GM19193 (cell line): ENCODE results near the gene MDFIC2.

Source experiments
- POLR2A ChIP-seq: IDR thresholded peaks from 4 replicates; pipeline ENCODE4 v1.6.1; 2011; ENCODE audit not compliant: insufficient read depth, insufficient read length; ENCODE audit errors: extremely low read depth

Gene MDFIC2

DNA sequence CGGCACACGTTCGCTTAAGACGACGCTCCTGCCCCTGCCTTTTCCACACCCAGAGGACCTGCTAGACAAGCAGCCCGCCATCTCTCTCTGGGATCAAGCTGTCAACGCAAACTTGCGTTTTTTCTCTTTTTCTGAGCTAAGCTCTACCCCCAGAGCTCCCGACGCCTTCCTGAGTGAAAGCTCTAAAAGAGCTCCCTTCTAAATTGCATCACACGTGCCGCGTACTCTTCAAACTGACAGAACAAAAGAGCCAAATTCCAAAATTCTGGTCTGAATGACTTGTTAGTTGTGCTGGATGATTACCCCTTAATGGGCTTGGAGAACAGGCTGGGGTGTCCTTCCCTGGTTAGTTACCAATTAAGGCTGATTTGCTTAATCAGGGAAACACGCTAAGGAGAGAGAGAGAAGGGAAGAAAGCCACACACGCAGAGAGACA lies 81.2 kb downstream of the MDFIC2 start:
- no peak for TF ChIP-seq POLR2A

DNA sequence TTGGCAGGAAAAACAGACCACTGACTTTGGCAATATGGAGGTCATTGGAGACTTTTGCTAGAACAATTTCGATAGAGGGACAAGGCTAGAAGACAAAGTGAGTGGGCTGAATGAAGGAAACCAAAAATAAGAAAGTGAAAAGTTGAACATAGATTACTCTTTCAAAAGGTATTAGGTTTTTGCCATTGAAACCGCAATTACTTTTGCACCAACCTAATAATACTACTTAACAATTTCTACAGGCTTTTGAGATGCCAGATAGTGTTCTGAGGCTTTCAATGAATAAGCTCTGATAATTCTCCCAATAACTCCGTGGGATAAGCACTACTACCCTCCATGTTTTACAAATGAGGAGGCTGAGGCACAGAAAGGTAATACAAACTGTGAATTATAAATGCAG lies 85.0 kb downstream of the MDFIC2 start:
- no peak for TF ChIP-seq POLR2A

DNA sequence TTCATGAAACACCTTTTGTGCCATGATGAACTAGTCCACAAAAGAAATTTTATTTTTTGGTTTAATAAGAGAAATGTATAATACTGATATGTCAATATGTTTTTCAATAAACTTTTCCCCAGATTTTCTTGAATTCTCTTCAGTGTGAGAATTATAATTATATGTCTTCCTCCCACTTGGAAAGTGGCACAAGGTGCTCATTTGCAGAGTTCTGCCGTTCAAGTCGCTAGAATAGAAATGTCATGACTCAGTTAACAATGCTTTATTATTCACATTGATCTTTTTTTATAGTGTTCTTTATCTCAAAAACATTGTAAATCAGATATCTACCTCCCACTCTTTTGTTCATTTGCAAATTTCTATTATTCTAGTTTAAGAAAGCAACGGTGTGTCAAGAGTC lies 87.3 kb downstream of the MDFIC2 start:
- TF ChIP-seq POLR2A: no peak

DNA sequence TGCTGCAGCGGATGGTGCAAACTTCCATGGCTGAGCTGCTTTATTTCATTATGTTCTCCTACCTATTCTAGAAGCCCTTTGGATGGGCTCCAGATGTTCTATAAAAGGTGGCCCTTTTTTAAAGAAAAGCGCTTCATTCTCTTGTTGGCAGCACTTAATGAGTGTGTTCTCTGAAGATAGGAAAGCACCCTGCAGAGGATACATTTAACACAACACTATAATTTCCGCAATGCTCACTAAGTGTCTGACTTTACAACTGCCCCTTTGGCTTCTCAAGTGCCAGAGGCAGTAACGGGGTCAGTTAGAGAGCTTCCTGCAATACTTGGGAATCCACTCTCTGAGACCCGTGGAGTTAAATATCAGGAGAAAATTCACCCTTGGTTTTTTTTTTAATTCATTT lies 88.1 kb downstream of the MDFIC2 start:
- no peak for TF ChIP-seq POLR2A

DNA sequence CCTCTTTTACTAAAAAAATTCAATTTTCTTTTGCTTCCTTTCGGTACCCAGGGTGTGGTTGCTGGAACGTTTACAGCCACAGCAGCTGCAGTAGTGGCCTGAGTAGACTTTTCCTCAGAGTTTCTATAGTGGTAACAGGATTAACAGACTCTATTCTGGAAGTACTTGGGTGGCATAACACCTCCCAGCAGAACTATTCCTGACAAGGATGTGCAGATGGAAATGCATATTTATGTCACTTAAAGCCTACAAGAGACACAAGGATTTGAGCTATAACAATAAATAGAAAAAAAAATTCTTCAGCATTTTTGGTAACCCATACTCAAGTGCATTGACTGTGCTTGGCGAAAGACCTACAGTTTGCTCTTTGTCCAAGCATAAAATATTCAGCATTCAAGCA lies 94.0 kb downstream of the MDFIC2 start:
- TF ChIP-seq POLR2A: no peak

DNA sequence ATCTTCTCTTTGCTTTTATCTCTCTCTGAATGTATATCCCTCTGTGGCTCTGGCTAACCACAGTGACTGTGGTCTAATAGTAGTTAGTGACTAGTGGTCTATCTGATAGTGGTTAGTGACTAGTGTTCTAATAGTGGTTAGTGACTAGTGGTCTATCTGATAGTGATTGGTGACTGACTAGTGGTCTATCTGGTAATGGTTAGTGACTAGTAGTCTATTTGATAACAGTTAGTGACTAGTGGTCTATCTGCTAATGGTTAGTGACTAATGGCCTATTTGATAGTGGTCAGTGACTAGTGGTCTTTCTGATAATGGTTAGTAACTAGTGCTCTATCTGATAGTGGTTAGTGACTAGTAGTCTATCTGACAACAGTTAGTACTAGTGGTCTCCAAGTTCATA lies 110.5 kb downstream of the MDFIC2 start:
- TF ChIP-seq POLR2A: no peak

DNA sequence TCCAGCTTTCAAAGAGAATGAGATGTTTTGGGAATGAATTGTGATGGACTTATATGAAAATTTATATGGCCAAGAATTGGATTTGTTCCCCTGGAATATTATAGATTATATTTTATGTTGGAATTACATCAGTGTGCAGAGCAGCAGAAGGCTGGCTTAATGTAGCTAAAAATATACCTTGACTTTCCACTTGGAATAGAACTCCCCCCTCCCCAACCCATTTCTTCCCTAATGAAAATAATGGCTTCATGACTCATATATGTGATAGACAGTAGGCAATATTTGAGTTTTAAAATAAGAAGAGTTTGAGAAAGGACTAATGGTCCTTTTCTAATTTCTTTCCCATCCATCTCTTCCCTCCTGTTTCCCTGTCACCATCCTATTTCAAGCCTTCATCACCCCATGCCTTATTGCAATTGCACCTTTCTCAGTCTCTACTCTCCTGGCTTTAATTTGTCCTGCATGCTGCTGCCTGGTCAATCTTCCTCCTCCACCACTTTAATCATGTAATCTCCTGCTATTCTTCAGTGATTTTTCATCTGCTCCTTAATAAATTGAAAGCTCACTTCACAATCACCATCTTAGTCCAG lies 122.5 kb downstream of the MDFIC2 start:
- no peak for TF ChIP-seq POLR2A

DNA sequence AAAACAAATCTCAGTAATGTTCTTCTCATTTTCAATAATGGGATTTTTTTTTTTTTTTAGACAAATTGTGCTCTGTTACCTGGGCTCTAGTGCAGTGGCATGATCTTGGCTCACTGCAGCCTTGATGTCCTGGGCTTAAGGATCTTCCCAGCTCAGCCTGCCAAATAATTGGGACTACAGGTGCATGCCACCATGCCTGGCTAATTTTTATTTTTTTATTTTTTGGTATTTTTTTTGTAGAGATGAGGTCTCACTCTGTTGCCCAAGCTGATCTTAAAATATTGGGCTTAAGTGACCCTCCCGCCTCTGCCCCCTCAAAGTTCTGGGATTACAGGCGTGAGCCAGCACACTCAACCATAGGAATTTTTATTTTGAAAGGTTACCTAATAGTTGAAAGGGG lies 126.2 kb downstream of the MDFIC2 start:
- no peak for TF ChIP-seq POLR2A

DNA sequence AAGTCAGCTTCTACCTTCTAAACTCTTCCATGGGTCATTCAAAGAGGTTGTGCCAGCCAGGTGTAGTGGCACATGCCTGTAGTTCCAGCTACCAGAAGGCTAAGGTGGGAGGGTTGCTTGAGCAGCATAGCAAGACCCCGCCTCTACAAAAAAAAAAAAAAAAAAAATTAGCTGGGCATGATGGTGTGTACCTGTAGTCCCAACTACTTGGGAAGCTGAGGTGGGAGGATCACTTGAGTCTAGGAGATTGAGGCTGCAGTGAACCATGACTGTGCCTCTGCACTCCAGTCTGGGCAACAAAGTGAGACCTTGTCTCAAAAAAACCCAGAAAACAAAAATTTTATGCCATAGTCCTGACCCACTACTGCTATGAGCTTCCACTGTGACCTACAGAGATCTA lies 126.8 kb downstream of the MDFIC2 start:
- TF ChIP-seq POLR2A: no peak

DNA sequence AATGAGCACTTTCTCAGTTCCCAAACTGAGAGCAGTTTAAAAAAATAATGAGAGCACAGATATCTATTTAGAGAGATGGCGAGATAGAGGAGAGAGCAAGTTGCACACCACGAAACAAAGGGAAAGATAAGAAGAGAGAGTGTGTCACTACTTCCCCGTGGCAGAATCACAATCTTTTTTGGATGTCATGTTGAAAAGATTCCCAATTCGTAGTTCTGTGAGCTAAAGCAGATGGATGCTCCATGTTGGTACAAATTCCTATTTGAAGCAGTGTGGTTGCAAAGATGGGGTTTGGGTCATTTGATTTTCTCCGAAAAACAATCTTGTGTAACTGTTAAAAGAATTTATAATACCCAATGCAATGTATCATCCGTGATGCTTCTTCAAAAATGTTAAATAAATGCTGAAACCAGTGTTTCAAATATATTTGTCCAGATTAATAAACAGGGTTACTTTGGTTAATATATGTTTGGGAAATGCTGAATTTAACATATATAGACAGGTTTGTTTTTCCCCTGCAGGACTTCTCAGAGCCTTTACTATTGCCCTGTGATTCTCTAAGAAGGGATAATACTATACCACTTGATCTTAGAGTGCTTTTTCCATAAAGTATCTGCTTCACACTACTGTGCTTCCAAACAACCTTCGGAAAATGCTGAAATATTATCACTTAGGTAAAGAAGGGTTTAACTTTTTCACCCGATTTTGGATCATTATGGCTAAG lies 128.5 kb downstream of the MDFIC2 start:
- no peak for TF ChIP-seq POLR2A

DNA sequence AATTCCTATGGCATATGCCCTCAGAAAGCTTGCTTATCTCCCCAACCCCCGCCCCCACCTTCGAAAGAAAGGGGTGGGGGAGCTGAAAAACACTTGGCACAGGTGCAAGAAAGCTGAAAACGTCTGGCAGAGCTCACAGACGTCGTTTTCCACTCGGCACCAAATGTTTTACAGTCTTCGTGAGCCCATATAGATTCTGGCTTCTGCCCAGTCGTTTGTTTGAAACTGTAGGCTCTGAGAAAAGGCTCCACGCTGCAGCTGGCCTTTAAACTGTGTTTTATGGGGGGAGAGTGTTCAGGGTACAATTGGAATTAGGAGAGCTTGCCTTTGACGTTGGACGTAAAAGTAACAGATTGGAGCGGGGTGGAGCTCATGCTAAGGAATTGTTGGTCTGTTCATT lies 130.3 kb downstream of the MDFIC2 start:
- no peak for TF ChIP-seq POLR2A

DNA sequence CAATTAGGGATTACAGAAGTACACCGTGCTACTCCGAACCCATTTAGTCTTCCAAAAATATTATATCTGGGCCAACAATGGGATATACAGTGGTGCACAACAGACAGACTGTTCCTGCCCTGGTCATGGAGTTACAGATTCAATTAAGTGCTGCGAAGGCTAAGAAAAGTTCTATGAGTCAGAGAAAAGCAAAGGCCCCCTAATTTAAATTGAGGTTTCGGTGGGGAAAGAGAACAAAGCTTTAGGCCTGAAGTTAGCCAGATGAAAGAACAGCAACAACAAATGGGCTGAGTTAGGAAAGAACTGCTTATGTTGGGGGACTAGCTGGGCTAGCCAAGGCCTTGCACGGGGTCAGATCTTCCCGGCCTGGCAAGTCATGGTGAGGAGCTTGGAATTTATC lies 131.8 kb downstream of the MDFIC2 start:
- no peak for TF ChIP-seq POLR2A

DNA sequence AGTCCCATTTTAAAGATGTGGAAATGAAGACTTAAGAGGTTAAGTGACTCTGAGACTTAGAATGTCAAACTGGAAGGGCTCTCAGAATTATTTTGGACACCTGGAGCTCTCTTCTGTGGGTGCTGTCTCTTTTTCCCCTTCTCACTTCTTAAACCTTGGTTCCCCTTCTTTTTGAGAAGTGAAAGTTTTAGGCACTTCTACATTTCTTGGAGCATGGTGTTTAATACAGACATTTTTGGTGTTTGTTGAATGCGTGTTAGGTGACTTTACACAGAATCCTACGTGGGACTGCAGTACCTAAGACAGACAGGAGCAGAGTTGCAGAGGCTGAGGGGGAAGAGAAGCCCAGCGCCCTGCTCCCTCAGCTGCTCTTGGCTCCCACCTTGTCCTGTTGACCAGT lies 133.3 kb downstream of the MDFIC2 start:
- no peak for TF ChIP-seq POLR2A

DNA sequence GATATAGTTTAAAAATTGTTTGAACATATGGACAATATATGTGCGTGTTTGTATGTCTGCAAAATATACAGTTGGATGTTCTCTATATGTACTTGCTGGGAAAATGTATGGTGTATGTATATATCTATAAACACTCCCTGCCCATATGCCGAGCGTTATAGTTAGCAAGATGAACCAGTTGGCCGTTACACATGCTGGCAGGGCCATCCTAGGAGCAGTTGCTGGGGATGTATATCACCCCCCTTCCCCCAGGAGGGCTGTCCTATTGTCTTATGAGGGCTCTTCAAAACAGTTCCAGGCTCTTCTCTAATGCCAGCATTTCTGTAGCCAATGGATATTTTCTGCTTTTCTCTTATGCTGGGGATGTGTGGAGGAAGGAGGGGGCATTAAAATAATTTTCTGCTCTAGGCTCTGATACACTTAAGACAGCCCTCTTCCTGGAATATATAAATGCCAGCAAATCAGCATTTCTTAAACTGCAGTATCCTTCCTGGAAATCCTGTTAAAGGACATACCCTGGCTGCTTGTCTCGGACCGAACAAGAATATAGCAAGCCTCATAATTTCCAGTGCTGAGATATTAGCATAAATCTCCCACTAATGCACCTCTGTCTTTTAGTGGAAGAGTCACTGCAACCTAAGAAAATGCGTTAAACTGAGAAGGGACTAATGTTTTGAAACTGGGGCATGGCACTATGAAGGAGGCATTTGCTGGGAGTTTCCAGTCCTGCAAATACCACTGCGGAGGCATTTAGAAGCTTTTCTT lies 134.4 kb downstream of the MDFIC2 start:
- TF ChIP-seq POLR2A: no peak

DNA sequence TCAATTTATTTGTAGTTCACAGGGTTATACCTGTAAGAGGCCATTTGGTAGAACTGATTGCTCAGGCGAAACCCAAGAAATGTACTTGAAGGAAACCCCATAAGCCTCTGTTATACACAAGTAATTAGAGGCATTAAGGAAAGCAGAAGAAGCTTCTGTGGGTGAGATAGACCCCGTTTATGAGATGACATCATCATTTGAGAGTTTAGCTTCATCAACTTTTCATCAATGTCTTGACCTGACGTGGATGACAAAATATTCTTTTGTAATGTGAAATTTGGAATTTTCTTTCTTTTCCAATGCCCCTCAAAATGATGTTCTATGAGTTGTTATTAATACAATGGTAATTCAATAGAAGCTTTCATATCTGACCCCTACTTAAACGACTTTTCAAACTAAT lies 136.2 kb downstream of the MDFIC2 start:
- TF ChIP-seq POLR2A: no peak

DNA sequence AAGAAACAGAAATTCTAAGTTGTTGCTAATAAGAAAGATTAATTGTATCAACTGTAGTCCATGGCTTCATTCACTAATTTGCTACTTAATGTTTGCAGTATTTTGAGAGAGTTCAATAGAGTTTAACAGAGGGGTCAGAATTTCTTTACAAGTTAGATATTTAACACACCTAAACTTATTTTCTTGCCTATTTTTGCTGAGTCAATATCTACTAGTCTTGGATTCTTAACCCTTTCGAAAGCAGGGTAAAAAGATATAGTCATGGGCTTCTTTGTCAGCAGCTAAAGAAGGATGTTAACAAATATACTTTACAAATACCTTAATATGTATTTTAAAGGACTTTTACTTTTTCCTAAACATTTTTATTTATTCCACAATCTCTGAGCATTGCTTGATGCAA lies 155.6 kb downstream of the MDFIC2 start:
- no peak for TF ChIP-seq POLR2A

DNA sequence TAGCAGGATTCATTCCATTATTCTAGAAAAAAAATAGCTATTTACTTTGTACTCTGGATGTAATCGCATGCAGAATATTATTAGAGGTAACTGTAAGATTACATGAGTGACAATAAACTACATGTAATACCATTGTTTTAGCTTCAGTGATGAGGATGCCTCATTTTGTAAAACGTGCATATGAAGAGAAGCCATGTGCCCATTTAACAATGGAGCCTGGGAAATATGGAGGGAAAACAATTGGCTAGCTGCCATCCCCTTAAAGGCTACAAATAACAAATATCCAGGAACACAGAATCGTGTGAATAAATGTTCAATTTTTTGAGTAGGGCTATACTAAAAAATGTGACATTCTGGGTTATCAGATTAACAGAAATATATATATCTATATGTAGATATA lies 161.8 kb downstream of the MDFIC2 start:
- TF ChIP-seq POLR2A: no peak
